HG03060 (cell line): ENCODE measurements around the gene INSR.
"Not testable (repeated sequence)": the region's sequence is repeated elsewhere in the genome, so short reads cannot be mapped to it uniquely, and the experiment has no call there.

Source experiments
- ATAC-seq: cut with Tn5 transposase; IDR thresholded peaks from one replicate; pipeline ENCODE4 v1.9.1; 2021; ENCODE audit warnings: low read depth, moderate number of reproducible peaks; ENCODE audit not compliant: unreplicated experiment

INSR gene

DNA sequence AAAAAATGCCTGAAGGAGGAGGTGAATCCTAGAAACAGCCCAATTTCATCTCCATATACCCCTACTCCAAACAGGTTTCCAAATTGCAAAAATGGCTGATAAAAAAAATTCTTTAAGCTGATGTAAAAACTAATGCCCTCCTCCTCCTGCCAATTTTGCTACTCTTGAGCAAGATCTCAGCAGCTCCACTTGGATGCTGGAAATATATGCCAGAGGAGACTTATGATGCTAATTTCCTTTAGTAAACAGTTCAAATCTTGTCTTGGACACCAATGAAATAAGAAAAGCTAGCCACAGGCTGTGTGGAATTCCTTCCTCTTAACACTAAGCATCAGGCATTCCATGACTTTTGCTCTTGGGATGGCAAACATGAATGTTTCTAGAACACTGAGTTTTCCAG lies 67.5 kb downstream of the INSR start:
- no peak for ATAC-seq

- ATAC-seq: no peak
Measured at GRCh38 chr19:7225741-7226140, 68.5 kb downstream of the INSR start.

GRCh38 chr19:7224995-7225394 lies 69.2 kb downstream of the INSR start:
- ATAC-seq: no peak

GRCh38 chr19:7224209-7224686 lies 70.0 kb downstream of the INSR start:
- no peak for ATAC-seq

DNA sequence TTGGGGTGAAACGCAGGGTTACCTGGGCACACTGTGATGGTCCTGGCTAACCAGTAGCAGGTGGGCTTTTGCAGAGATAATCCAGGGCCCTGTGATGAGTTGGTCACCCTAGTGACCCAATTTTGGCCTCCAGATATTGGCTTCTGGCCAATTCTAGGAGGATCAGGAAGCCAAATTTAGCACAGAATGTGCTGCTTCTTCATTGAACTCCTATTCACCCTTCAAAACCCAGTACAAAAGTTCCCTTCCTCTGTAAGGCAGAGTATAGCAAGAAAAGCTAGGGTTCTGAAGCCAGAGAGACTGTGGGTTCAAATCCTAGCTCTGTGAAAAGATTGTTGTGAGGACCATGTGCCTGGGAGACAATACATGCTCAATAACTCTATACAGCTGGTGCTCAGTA lies 70.8 kb downstream of the INSR start:
- no peak for ATAC-seq

DNA sequence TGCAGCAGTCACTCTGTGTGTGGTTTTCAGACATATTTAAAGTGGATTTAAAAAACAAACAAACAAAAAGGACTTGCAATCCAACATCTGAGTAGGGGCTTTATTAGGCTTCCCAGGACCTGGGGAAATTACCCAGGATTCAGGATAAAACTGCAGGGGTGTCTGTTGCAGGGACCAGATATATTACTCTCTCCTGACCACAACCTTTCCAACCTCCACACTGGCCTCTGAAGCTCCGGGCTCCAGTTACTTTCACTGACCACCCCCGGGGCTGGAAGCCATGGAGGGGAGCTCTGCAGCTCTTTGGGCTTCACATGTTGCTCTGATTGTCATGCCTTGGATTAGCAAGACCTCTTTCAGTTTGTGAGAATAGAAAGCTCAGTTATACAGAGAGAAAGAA lies 75.2 kb downstream of the INSR start:
- no peak for ATAC-seq

DNA sequence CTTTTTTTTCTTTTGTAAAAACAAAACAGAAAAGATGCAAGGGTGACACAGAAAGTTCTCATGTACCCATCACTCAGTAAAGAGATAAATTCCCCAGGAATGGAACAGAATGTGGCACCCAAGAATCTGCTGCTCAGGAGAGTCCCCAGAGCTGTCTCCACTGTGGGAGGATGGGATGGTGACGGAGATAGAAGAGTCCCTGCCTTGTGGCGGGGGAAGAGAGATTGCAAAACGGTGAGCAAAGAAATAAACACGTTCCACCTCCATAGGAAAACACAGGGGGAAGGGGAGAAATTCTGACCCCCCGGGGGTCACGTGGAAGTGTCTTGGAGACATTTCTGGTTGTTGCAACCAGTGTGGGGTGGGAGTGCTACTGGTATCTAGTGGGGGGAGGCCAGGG lies 76.4 kb downstream of the INSR start:
- no peak for ATAC-seq

- ATAC-seq: no peak
Measured at GRCh38 chr19:7216373-7216902, 77.8 kb downstream of the INSR start.

GRCh38 chr19:7215176-7215575 lies 79.0 kb downstream of the INSR start:
- ATAC-seq: no peak

DNA sequence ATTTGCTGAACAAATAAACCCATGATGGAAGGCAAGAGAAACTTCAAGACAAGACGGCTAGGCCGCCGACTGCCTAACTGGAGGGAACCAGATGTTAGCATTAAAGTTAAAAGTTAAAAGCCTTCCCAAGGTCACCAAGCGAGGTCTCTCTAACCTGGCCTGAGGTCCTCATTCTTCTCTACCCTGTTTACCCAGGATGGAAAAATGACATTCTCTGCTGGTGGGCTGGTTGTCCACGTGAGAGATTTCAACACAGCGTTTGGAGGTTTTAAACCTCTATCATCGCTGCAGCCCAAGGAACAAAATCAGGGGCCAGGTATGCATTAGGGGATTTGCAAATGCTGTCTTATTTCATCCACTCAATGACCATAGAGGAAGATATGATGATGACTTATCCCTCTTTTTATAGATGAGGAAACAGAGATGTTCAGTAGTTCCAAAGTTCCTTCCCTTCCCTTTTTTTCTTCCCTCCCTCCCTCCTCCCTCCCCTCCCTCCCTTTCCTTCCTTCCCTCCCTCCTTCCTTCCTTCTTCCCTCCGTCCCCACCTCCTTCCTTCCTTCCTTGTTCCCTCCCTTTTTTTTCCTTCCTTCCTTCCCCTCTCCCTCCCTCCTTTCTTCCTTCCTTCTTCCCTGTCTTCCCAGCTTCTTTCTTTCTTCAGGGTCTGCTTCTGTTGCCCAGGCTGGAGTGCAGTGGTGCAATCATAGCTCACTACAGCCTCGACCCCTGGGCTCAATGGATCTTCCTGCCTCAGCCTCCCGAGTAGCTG lies 79.7 kb downstream of the INSR start:
- no peak for ATAC-seq

GRCh38 chr19:7213628-7214323 lies 80.4 kb downstream of the INSR start:
- ATAC-seq: no peak

DNA sequence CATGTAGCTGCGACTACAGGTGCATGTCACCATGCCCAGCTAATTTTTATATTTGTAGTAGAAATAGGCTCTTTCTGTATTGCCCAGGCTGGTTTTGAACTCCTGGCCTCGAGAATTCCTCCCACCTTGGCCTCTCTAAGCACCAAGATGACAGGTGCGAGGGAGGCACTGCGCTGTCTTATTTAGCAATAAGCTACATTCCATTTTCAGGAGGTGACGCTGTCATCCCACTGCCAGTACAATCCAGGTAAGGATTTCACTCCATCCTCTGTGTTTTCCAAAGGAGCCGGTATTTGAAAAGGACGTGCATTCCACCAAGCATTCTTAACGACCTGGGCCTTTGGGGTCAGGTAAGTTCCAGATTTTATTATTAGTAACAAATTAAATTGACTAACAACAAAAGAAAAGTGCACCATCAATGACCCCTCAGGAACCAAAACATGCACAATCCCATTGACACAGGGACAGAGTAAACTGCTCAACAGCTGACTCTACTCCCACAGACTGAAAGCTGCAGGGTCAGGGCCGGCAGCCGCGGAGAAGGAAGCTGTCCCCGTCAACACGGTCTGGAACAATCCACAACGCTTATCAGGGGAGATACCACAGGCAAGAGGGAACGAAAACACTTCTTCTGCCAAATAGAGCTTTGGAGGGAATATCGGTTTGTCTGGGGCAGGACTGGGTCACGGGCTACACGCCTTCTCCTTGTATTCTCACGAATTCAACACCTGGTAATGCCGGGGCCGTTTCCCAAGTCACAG lies 82.8 kb downstream of the INSR start:
- ATAC-seq: no peak

GRCh38 chr19:7210359-7210758 lies 83.9 kb downstream of the INSR start:
- no peak for ATAC-seq

GRCh38 chr19:7209597-7210325 lies 84.5 kb downstream of the INSR start:
- ATAC-seq: not testable (repeated sequence)

GRCh38 chr19:7209036-7209435 lies 85.2 kb downstream of the INSR start:
- ATAC-seq: not testable (repeated sequence)

GRCh38 chr19:7203332-7203731 lies 90.9 kb downstream of the INSR start:
- no peak for ATAC-seq

DNA sequence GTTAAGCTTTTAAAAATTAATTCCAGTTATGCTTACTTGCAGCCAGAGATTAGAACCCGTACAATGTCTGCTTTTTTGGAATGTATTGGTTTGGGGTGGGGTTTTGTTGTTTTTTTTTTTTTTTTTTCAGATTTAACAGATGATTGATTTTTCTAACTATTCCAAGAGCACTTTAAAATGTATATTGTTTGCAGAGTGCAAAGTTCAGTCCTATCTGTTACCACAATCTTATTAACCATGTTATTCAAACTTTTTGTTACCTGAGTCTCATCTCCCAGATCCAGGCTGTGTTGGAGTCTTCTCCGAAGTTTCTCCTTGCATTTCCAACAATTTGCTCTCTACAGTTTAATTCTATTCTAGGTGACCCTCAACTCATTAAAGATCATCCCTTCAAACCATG lies 91.3 kb downstream of the INSR start:
- no peak for ATAC-seq

- ATAC-seq: no peak
Measured at GRCh38 chr19:7200736-7201135, 93.5 kb downstream of the INSR start.

GRCh38 chr19:7199613-7200533 lies 94.3 kb downstream of the INSR start:
- ATAC-seq: no peak
